ENCODE measurements around the gene KLHL29. TPM values are rescaled to one million over a fixed set of nuclear protein-coding genes. Genes with fewer than 3 reads are reported as not detected.

Gene KLHL29
- total RNA-seq, 1 experiment from 2014 or later, result 2.4 TPM

DNA sequence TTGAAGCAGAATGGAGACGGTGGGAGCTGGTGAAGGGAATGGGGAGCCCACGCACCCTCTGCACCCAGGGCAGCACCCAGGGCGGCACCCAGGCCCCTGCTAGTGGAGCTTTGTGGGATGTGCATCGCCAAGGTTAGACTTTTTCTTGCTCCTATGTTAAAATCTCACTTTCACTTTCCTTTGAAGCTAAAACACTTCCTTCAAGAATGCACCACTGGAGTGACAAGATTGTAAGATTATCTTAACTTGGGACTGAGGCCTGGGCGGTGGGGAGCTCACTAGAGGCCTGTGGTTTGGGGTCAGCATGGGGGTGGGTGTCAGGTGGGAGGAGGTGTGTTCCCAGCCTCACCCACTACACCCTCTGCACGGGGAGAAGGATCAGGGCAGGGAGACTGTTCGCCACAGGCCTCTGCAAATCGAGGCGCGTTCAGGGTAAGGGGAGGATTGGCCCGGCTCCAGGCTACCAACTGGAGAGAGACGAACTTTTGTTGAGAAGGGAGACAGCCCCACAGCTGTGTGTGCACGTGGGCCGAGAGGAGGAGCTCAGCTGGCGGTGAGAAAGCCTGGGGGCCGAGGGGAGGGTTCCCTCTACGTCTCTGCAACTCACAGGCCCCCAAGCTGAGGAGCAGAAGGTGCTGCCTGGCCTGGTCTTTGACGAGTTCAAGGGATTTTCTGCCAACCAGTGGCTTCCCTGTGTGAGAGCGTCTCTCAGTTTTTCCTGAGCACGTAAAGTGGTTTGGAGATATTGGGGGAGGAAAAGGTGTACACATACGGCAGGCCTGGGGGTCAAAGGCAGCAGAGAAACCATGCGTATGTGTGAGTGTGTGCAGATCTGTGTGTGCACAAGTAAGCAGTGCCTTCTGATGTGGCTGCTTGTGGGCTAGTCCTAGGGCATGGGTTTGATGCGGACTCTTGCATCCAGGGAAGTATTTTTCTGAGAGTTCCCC lies 147.7 kb downstream of the KLHL29 start:
- Histone ChIP-seq H2BK12ac (ENCODE audit: insufficient read length, low read depth, low read length) (no peak overlapping the region), H2BK15ac (ENCODE audit: low read depth, low read length) (no peak overlapping the region), H3K18ac (ENCODE audit: insufficient read length, low read depth, low read length) (peak overlapping the region; percentile 11), H4K5ac (ENCODE audit: insufficient read length, low read depth, low read length) (no peak overlapping the region), H4K91ac (ENCODE audit: insufficient read length, low read depth, low read length) (no peak overlapping the region), H3T11ph (ENCODE audit: low read length) (no peak overlapping the region), H3K4me2 (ENCODE audit: insufficient read depth, insufficient read length, low read length) (no peak overlapping the region), H2AFZ (ENCODE audit: low read length) (no peak overlapping the region), H3K4ac (ENCODE audit: low read depth, low read length) (no peak overlapping the region), H3K79me1 (ENCODE audit: insufficient read depth, low read depth, low read length, poor library complexity, severe bottlenecking) (no peaks in the 10 kb centered on the region), H3K14ac (ENCODE audit: insufficient read depth, low read length) (no peak overlapping the region), H2BK120ac (ENCODE audit: low read depth, low read length, poor library complexity, severe bottlenecking) (no peak overlapping the region), H4K20me1 (ENCODE audit: control insufficient read depth, insufficient read depth, insufficient read length) (no peaks in the 10 kb centered on the region), H3K9me3 (ENCODE audit: control insufficient read depth, low read depth, low read length) (no peaks in the 10 kb centered on the region), H3K79me2 (ENCODE audit: insufficient read depth, low read length) (no peaks in the 10 kb centered on the region), H2BK5ac (ENCODE audit: insufficient read length, low read length) (no peak overlapping the region), H2AK5ac (ENCODE audit: insufficient read length, low read length) (no peak overlapping the region), H3K27ac (ENCODE audit: insufficient read length, low read depth, low read length) (no peak overlapping the region), H3K9ac (ENCODE audit: extremely low read depth, insufficient read length, low read length) (no peak overlapping the region), H4K8ac (replicated peaks; ENCODE audit: insufficient read length, low read depth, low read length) (no peak overlapping the region), H3K4me1 (ENCODE audit: insufficient read depth, low read length) (peaks cover 8% of the 10 kb centered on the region), H3K23ac (ENCODE audit: insufficient read length, low read depth, low read length) (no peak overlapping the region), H3K23me2 (ENCODE audit: insufficient read length, low read depth, low read length, poor library complexity, severe bottlenecking) (no peaks in the 10 kb centered on the region), H2BK20ac (ENCODE audit: low read depth, low read length, poor library complexity, severe bottlenecking) (no peak overlapping the region), H3K56ac (ENCODE audit: insufficient read length, low read depth, low read length) (no peak overlapping the region), H3K27me3 (ENCODE audit: insufficient read depth, low read length) (no peaks in the 10 kb centered on the region)
- no CpG with 5 or more reads among the region's 23 CpGs for WGBS (ENCODE audit: extremely low coverage, insufficient read length, low lambda C conversion rate)
- TF ChIP-seq, protein P1, sequence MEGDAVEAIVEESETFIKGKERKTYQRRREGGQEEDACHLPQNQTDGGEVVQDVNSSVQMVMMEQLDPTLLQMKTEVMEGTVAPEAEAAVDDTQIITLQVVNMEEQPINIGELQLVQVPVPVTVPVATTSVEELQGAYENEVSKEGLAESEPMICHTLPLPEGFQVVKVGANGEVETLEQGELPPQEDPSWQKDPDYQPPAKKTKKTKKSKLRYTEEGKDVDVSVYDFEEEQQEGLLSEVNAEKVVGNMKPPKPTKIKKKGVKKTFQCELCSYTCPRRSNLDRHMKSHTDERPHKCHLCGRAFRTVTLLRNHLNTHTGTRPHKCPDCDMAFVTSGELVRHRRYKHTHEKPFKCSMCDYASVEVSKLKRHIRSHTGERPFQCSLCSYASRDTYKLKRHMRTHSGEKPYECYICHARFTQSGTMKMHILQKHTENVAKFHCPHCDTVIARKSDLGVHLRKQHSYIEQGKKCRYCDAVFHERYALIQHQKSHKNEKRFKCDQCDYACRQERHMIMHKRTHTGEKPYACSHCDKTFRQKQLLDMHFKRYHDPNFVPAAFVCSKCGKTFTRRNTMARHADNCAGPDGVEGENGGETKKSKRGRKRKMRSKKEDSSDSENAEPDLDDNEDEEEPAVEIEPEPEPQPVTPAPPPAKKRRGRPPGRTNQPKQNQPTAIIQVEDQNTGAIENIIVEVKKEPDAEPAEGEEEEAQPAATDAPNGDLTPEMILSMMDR (conservative IDR thresholded peaks at IDR 0.05), result no peak
- peaks cover 2% of the 10 kb centered on the region; the same call in 1 of the 2 replicates for H3K27me3 Mint-ChIP-seq (ENCODE audit: low read depth)
- H3K36me3 Mint-ChIP-seq (ENCODE audit: insufficient read depth in 1 of 3, low read depth in 3 of 3), result no peaks in the 10 kb centered on the region
- peaks cover 34 to 44% of the 10 kb centered on the region in 2 experiments for H3K4me1 Mint-ChIP-seq
- H3K9me3 Mint-ChIP-seq, result no peaks in the 10 kb centered on the region
- no peak overlapping the region; a peak in 2 of 5 replicates for H3K4me3 Mint-ChIP-seq
- no peak for DNase-seq
- peak overlapping the region; percentile 53 to 76 (median 66); a peak in 5 of 7 replicates for H3K27ac Mint-ChIP-seq
